HG02588 (cell line): Measurements from ENCODE around the gene DERA.
"Not testable (repeated sequence)": the region's sequence is repeated elsewhere in the genome, so short reads cannot be mapped to it uniquely, and the experiment has no call there.

Experiments
- ATAC-seq: cut with Tn5 transposase; IDR thresholded peaks from one replicate; pipeline ENCODE4 v1.9.1; 2021; ENCODE audit warnings: mild to moderate bottlenecking, moderate library complexity; ENCODE audit not compliant: unreplicated experiment

Gene DERA

GRCh38 chr12:15899282-15899870 is 11.8 kb upstream of the DERA start:
- ATAC-seq, result no peak

GRCh38 chr12:15904378-15904920 is 6.7 kb upstream of the DERA start:
- no peak for ATAC-seq

- ATAC-seq, result no peak
Measured at GRCh38 chr12:15910468-15910863, 666 bp upstream of the DERA start.

GRCh38 chr12:15911931-15912330 is 799 bp downstream of the DERA start:
- not testable (repeated sequence) for ATAC-seq

GRCh38 chr12:15914131-15914530 is 3.0 kb downstream of the DERA start:
- not testable (repeated sequence) for ATAC-seq

GRCh38 chr12:15918066-15918465 is 6.9 kb downstream of the DERA start:
- ATAC-seq, result no peak

- no peak for ATAC-seq
Measured at GRCh38 chr12:15919418-15919817, 8.3 kb downstream of the DERA start.

GRCh38 chr12:15924956-15925355 is 13.8 kb downstream of the DERA start:
- ATAC-seq, result no peak

GRCh38 chr12:15928346-15928745 is 17.2 kb downstream of the DERA start:
- no peak for ATAC-seq

- no peak for ATAC-seq
Measured at GRCh38 chr12:15928870-15929571, 17.9 kb downstream of the DERA start.

GRCh38 chr12:15931590-15932053 is 20.5 kb downstream of the DERA start:
- ATAC-seq, result no peak

- ATAC-seq, result no peak
Measured at GRCh38 chr12:15932327-15932726, 21.2 kb downstream of the DERA start.

- ATAC-seq, result no peak
Measured at GRCh38 chr12:15932971-15933370, 21.8 kb downstream of the DERA start.

GRCh38 chr12:15933751-15934150 is 22.6 kb downstream of the DERA start:
- no peak for ATAC-seq

- no peak for ATAC-seq
Measured at GRCh38 chr12:15936751-15937150, 25.6 kb downstream of the DERA start.

- ATAC-seq, result no peak
Measured at GRCh38 chr12:15937902-15938301, 26.8 kb downstream of the DERA start.

- ATAC-seq, result no peak
Measured at GRCh38 chr12:15939111-15939510, 28.0 kb downstream of the DERA start.

- ATAC-seq, result no peak
Measured at GRCh38 chr12:15942475-15942874, 31.3 kb downstream of the DERA start.

- ATAC-seq, result not testable (repeated sequence)
Measured at GRCh38 chr12:15943519-15943918, 32.4 kb downstream of the DERA start.

GRCh38 chr12:15948461-15948860 is 37.3 kb downstream of the DERA start:
- ATAC-seq, result not testable (repeated sequence)

GRCh38 chr12:15955281-15955680 is 44.1 kb downstream of the DERA start:
- ATAC-seq, result no peak

- ATAC-seq, result no peak
Measured at GRCh38 chr12:15956010-15956409, 44.9 kb downstream of the DERA start.
